CD4-positive, alpha-beta memory T cell (primary cell): ENCODE data around the gene ODAD3. TPM values are rescaled to one million over a fixed set of nuclear protein-coding genes. Genes with fewer than 3 reads are reported as not detected.
"Not testable (repeated sequence)": the region's sequence is repeated elsewhere in the genome, so short reads cannot be mapped to it uniquely, and the experiment has no call there.

Source experiments
- CTCF ChIA-PET: fragments of 350-600 bp; sonication (Branson Sonifier 250); formaldehyde crosslinking; loops from one replicate; lab custom pipeline; 2021; ENCODE audit warnings: inconsistent platforms; ENCODE audit not compliant: partially characterized antibody; lab: Charles Lee
- POLR2A ChIA-PET: fragments of 350-600 bp; sonication (Branson Sonifier 250); formaldehyde crosslinking; loops from one replicate; lab custom pipeline; 2021; ENCODE audit not compliant: partially characterized antibody; lab: Charles Lee
- DNase-seq, 5 donors: peaks; one replicate each; pipeline versions ENCODE4 v3.0.0 to v3.0.0-alpha.2; 2020 to 2022; ENCODE audit warnings: mixed read lengths in 1 of 5
- H3K27ac ChIP-seq: one replicate; pipeline ENCODE4 v1.7.0; 2013; ENCODE audit warnings: low read depth, low read length
- H3K27me3 ChIP-seq: 2 replicates; pipeline ENCODE4 v1.7.0; 2013; ENCODE audit warnings: mild to moderate bottlenecking, low read length, moderate library complexity; ENCODE audit not compliant: insufficient read depth
- H3K36me3 ChIP-seq: 2 replicates; pipeline ENCODE4 v1.7.0; 2013; ENCODE audit warnings: mild to moderate bottlenecking, low read length, moderate library complexity; ENCODE audit not compliant: insufficient read depth
- H3K4me1 ChIP-seq: 2 replicates; pipeline ENCODE4 v1.7.0; 2013; ENCODE audit warnings: mild to moderate bottlenecking, low read length, moderate library complexity; ENCODE audit not compliant: insufficient read depth
- H3K4me3 ChIP-seq, 2 donors: one replicate each; pipeline ENCODE4 v1.7.0; 2013; ENCODE audit warnings: low read length in 2 of 2, mild to moderate bottlenecking in 1 of 2
- H3K9me3 ChIP-seq, 2 donors: one replicate each; pipeline ENCODE4 v1.7.0; 2013; ENCODE audit warnings: low read length in 2 of 2, control low read depth in 1 of 2; ENCODE audit not compliant: control insufficient read depth in 1 of 2
- H3K27ac Mint-ChIP-seq, 7 donors: one replicate each; pipeline ENCODE4 v1.8.0; 2020 to 2021; ENCODE audit warnings: mixed read lengths in 7 of 7, mild to moderate bottlenecking in 6 of 7, inconsistent platforms in 3 of 7, moderate library complexity in 3 of 7
- H3K27me3 Mint-ChIP-seq, 2 donors: one replicate each; pipeline ENCODE4 v1.8.0; 2020 to 2021; ENCODE audit warnings: mixed read lengths in 2 of 2
- H3K36me3 Mint-ChIP-seq, 2 donors: one replicate each; pipeline ENCODE4 v1.8.0; 2020 to 2021; ENCODE audit warnings: mixed read lengths in 2 of 2, inconsistent platforms in 1 of 2, mild to moderate bottlenecking in 1 of 2
- H3K4me1 Mint-ChIP-seq, 4 donors: one replicate each; pipeline ENCODE4 v1.8.0; 2020 to 2021; ENCODE audit warnings: mixed read lengths in 4 of 4, mild to moderate bottlenecking in 1 of 4
- H3K4me3 Mint-ChIP-seq, 8 donors: one replicate each; pipeline ENCODE4 v1.8.0; 2020 to 2021; ENCODE audit warnings: mixed read lengths in 8 of 8, mild to moderate bottlenecking in 7 of 8, moderate library complexity in 6 of 8, inconsistent platforms in 3 of 8
- H3K9me3 Mint-ChIP-seq, 8 donors: one replicate each; pipeline ENCODE4 v1.8.0; 2020 to 2021; ENCODE audit warnings: mixed read lengths in 8 of 8, mild to moderate bottlenecking in 5 of 8, inconsistent platforms in 3 of 8, moderate library complexity in 1 of 8
- intact Hi-C: fragments of 100-400 bp; cut with micrococcal nuclease; formaldehyde crosslinking; loops from one replicate; pipeline ENCODE4 v1.15.1; 2023
- polyA plus RNA-seq, 2 donors: library from polyadenylated mRNA; unstranded; fragments of 300-500 nt; fragmentation: Illumina TruSeq; gene quantifications; one replicate each; pipeline ENCODE4 v1.2.3, GENCODE V29; 2021
- total RNA-seq, 2 experiments: library from RNA; stranded (reverse); gene quantifications; one replicate each; pipeline ENCODE4 v1.2.3, GENCODE V29; 2021

The ODAD3 gene
- total and polyA plus RNA-seq, 4 experiments from 2014 or later = not detected

GRCh38 chr19:11380653-11381537 is 54.0 kb downstream of the ODAD3 start:
- Mint-ChIP-seq H3K27ac (peak overlapping the region; percentile 91 to 100 (median 99)), H3K9me3 (no peaks in the 10 kb centered on the region), H3K4me1 (peaks cover 25 to 41% (median 32%) of the 10 kb centered on the region in 4 donors), H3K4me3 (peak overlapping the region; percentile 91 to 99 (median 98)), H3K36me3 (peaks cover 6 to 10% of the 10 kb centered on the region in 2 donors), H3K27me3 (peaks cover 9 to 11% of the 10 kb centered on the region in 2 donors)
- ChIA-PET CTCF (interaction anchor here (0.5 to 5.0 kb wide), 32 partner anchors 9 to 606 kb away, joined by 3 to 49 read pairs (median 4); partner anchors contain the start of genes CCDC159, ELAVL3, LDLR and ODAD3), POLR2A (interaction anchor here (0.6 to 3.0 kb wide), 27 partner anchors 10 to 1425 kb away, joined by 3 to 32 read pairs (median 3); partner anchors contain the start of genes CCDC159, ECSIT, ELAVL3 and ELOF1)
- intact Hi-C loops = loop anchor here (1.0 to 5.0 kb wide), 7 partner anchors 35 to 206 kb away; partner anchors contain the start of genes CCDC159, ODAD3, PRKCSH and TMEM205
- Histone ChIP-seq H3K4me1 (peaks cover 53% of the 10 kb centered on the region), H3K4me3 (peak overlapping the region; percentile 59 to 61), H3K27me3 (no peaks in the 10 kb centered on the region), H3K27ac (peak overlapping the region; percentile 90), H3K36me3 (no peaks in the 10 kb centered on the region), H3K9me3 (no peaks in the 10 kb centered on the region)
- peak; percentile 99 for DNase-seq

GRCh38 chr19:11379857-11380350 is 55.0 kb downstream of the ODAD3 start:
- peaks cover 61% of the 10 kb centered on the region for H3K4me1 ChIP-seq
- H3K9me3 ChIP-seq = no peaks in the 10 kb centered on the region
- Mint-ChIP-seq H3K27ac (peak overlapping the region; percentile 91 to 100 (median 99)), H3K36me3 (peaks cover 6 to 10% of the 10 kb centered on the region in 2 donors), H3K27me3 (peaks cover 9 to 11% of the 10 kb centered on the region in 2 donors), H3K9me3 (no peaks in the 10 kb centered on the region), H3K4me3 (peak overlapping the region; percentile 91 to 99 (median 98)), H3K4me1 (peaks cover 27 to 41% (median 33%) of the 10 kb centered on the region in 4 donors)
- intact Hi-C loops = loop anchor here (5.0 kb wide), 1 partner anchor 42 kb away; no protein-coding TSS in a partner anchor
- DNase-seq = no peak
- no peaks in the 10 kb centered on the region for H3K27me3 ChIP-seq
- H3K4me3 ChIP-seq = peak overlapping the region in 1 of 2 donors; percentile 59
- H3K27ac ChIP-seq = peak overlapping the region; percentile 90
- CTCF ChIA-PET = interaction anchor here (1.0 to 5.0 kb wide), 12 partner anchors 11 to 290 kb away, joined by 3 to 49 read pairs (median 8); partner anchors contain the start of genes CCDC159, ELAVL3, LDLR and ODAD3
- H3K36me3 ChIP-seq = no peaks in the 10 kb centered on the region
- POLR2A ChIA-PET = interaction anchor here (0.7 to 3.0 kb wide), 6 partner anchors 33 to 225 kb away, joined by 3 to 32 read pairs (median 4); partner anchors contain the start of genes CCDC159, ODAD3, PRKCSH and SPC24

- Mint-ChIP-seq H3K27ac (peak overlapping the region in 6 of 7 donors; percentile 12 to 99 (median 66)), H3K36me3 (peaks cover 6 to 10% of the 10 kb centered on the region in 2 donors), H3K4me1 (peaks cover 27 to 41% (median 33%) of the 10 kb centered on the region in 4 donors), H3K4me3 (peak overlapping the region in 2 of 8 donors; percentile 33 to 99), H3K27me3 (peaks cover 9 to 11% of the 10 kb centered on the region in 2 donors)
- Histone ChIP-seq H3K27ac (peak overlapping the region; percentile 90), H3K4me1 (peaks cover 61% of the 10 kb centered on the region)
- H3K36me3 ChIP-seq, H3K27me3 ChIP-seq, intact Hi-C loops, H3K9me3 Mint-ChIP-seq, H3K9me3 ChIP-seq, DNase-seq, H3K4me3 ChIP-seq: not testable (repeated sequence)
- ChIA-PET CTCF (interaction anchor here (1.9 to 5.0 kb wide), 4 partner anchors 10 to 103 kb away, joined by 6 to 49 read pairs (median 14); partner anchors contain the start of gene ELAVL3), POLR2A (interaction anchor here (0.7 to 3.0 kb wide), 5 partner anchors 32 to 224 kb away, joined by 3 to 32 read pairs (median 6); partner anchors contain the start of genes CCDC159, ODAD3, PRKCSH and SPC24)
Observed at GRCh38 chr19:11379269-11379845, 55.6 kb downstream of the ODAD3 start.

- H3K27ac Mint-ChIP-seq = peak overlapping the region in 5 of 7 donors; percentile 19 to 64 (median 55)
- ChIA-PET CTCF (interaction anchor here (1.1 to 1.2 kb wide), 3 partner anchors 31 to 83 kb away, joined by 3 read pairs; partner anchors contain the start of gene TSPAN16), POLR2A (interaction anchor here (0.9 to 1.4 kb wide), 3 partner anchors 32 to 55 kb away, joined by 3 to 4 read pairs (median 4); partner anchors contain the start of genes CCDC159 and TMEM205)
Observed at GRCh38 chr19:11378319-11379189, 56.4 kb downstream of the ODAD3 start.

GRCh38 chr19:11377756-11378155 is 57.2 kb downstream of the ODAD3 start:
- Mint-ChIP-seq H3K4me1 (peaks cover 27 to 34% (median 31%) of the 10 kb centered on the region in 4 donors), H3K36me3 (peaks cover 6 to 10% of the 10 kb centered on the region in 2 donors), H3K27ac (peak overlapping the region in 3 of 7 donors; percentile 48 to 71 (median 61)), H3K27me3 (peaks cover 7 to 8% of the 10 kb centered on the region in 2 donors), H3K4me3 (peak overlapping the region in 1 of 8 donors; percentile 21), H3K9me3 (no peaks in the 10 kb centered on the region)
- Histone ChIP-seq H3K27ac (no peak overlapping the region), H3K36me3 (no peaks in the 10 kb centered on the region), H3K27me3 (no peaks in the 10 kb centered on the region), H3K4me1 (peaks cover 61% of the 10 kb centered on the region), H3K4me3 (no peak overlapping the region), H3K9me3 (no peaks in the 10 kb centered on the region)
- ChIA-PET CTCF (interaction anchor here (1.1 to 2.7 kb wide), 5 partner anchors 30 to 105 kb away, joined by 3 to 14 read pairs (median 3); partner anchors contain the start of gene TSPAN16), POLR2A (interaction anchor here (0.9 to 2.1 kb wide), 6 partner anchors 31 to 105 kb away, joined by 3 to 8 read pairs (median 4); partner anchors contain the start of genes CCDC159, ODAD3, PRKCSH and RAB3D)
- no peak for DNase-seq
- intact Hi-C loops = no loop called here

More at GRCh38 chr19:11378319-11379189, 56.4 kb downstream of the ODAD3 start:
- peaks cover 68% of the 10 kb centered on the region for H3K4me1 ChIP-seq
- H3K36me3 ChIP-seq = no peaks in the 10 kb centered on the region
- H3K36me3 Mint-ChIP-seq = peaks cover 6 to 10% of the 10 kb centered on the region in 2 donors
- peaks cover 9 to 11% of the 10 kb centered on the region in 2 donors for H3K27me3 Mint-ChIP-seq
- no peak overlapping the region for H3K27ac ChIP-seq
- peak overlapping the region in 3 of 8 donors; percentile 55 to 80 (median 59) for H3K4me3 Mint-ChIP-seq
- intact Hi-C loops = no loop called here
- no peaks in the 10 kb centered on the region for H3K9me3 Mint-ChIP-seq
- H3K9me3 ChIP-seq = no peaks in the 10 kb centered on the region
- H3K4me3 ChIP-seq = no peak overlapping the region
- DNase-seq = no peak
- H3K27me3 ChIP-seq = no peaks in the 10 kb centered on the region
- H3K4me1 Mint-ChIP-seq = peaks cover 27 to 41% (median 33%) of the 10 kb centered on the region in 4 donors
